Measurements from ENCODE around the gene B4GALT5.
"Not testable (repeated sequence)": the region's sequence is repeated elsewhere in the genome, so short reads cannot be mapped to it uniquely, and the experiment has no call there.

The B4GALT5 gene

GRCh38 chr20:49624988-49625387 lies 88.7 kb downstream of the B4GALT5 start:
- FAIRE-seq = not testable (repeated sequence)

DNA sequence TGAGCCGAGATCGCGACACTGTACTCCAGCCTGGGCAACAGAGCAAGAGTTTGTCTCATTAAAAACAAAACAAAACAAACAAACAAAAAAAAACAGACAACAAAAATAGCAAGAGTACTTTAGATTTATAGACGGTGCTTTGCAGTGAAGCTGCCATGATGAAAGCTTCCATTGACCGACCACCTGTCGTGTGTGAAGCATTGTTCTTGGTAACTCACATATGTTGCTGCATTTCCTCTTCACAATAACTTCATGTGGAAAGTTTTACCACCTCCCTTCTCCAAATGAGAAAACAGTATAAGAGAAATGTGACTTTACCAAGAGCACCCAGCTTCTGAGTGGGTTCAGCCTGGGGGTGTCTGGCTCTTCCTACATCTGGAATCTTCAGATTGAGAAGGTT lies 89.4 kb downstream of the B4GALT5 start:
- FAIRE-seq = no peak

GRCh38 chr20:49622243-49622642 lies 91.4 kb downstream of the B4GALT5 start:
- FAIRE-seq = no peak

DNA sequence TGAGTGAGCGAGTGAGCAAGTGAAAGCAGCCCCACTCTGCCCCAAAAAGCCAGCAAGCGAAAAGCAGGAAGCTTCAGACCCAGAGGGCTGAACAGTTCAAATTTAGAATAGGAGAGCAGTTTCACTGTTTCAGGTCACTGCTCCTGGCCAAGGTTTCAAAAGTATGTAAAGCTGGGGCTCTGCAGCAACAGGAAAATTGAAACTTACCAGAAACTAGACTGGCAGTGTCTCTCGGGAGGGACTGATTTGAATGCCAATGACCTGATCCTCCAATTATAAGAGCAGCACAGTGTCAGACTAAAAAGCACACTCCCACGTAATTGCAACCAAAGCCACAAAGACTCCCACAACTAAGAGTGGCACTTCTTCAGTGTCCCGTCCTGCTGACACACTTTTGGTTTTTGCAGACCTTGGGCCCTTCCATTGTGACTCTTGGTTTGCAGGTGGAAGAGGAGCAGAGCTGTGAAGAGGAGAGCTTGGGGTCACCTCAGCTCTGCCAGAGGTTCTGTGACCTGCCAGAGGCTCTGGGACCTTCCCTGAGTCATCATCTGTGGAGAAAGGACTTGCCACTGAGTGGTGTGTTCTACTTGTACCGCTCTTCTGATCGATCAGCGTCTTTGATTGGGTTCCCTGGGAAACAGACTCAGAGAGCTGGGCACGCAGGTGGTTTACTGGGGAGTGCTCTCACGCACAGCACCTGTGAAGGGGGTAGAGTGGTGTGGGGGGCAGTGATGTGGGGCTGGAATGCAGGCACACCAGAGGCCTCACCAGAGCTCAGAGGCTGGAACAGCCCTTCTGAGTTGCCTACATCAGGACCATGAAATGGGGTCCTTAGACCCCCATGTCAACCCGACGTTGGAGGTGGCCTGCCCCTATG lies 93.1 kb downstream of the B4GALT5 start:
- no peak for FAIRE-seq

DNA sequence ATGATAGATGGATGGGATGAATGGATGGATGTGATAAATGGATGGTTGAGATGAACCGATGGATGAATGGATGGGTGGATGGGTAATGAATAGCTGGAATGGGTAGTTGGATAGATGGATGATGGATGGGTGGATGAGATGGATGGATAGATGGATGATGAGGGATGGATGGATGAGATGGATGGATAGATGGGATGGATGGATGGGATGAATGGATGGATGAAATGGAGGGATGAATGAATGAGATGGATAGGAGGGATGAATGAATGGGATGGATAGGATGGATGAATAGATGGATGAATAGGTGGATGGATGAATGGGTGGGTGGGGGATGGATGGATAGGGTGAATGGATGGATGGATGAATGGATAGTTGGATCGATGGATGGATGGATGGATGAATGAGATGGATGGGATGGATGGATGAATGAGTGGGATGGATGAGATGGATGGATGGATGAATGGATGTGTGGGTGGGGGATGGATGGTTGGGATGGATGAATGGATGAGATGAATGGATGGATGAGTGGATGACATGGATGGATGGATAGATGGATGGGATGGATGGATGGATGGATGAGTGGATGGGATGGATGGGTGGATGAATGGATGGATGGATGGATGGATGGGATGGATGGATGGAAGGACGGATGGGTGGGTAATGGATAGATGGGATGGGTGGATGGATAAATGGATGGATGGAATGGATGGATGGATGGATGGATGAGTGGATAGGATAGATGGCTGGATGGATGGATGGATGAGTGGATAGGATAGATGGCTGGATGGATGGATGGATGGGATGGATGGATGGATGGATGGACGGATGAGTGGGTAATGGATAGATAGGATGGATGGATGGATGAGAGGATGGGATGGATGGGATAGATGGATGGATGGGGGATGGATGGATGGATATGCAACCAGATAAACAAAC lies 94.3 kb downstream of the B4GALT5 start:
- FAIRE-seq = no peak

- FAIRE-seq = no peak
These were observed 95.4 kb downstream of the B4GALT5 start for GRCh38 chr20:49618289-49618688.

- FAIRE-seq = not testable (repeated sequence)
These were observed 96.3 kb downstream of the B4GALT5 start for GRCh38 chr20:49617394-49617793.

DNA sequence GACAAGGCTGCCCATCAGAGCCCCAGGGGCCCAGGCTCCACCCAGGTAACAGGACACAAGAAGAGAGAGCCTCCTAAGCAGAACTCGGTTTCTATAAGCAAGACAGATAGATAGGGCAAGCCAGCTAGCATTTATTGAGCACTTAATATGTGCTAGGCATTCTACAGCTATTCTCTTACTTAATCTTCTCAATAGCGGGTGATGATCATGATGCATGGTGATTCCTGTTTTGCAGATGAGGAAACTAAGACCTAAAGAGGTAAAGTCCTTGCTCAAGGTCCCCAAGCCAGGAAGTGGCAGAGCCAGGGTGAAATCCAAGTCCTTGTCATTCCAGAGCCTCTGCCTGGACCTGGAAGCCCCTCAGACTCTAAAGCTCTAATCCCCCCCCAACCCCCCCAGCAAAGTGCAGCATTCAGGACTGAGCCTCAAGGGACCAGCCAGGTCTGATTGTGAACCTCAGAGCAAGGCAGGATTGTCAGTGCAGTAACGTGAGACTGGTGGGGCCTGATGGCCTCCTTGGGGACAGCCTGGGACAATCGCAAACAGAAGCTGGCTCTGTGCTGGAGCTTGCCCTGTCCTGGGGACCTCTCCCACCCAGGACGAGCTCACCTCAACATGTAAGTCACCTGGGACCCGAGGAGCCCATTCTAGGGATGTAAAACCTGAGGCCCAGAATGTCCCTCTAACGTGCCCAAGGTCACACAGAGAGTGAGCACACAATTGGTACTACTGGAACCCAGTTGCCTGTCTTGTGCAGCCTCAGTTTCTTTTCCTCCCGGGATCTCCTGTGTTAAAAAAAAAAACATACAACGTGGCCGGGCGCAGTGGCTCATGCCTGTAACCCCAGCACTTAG lies 97.3 kb downstream of the B4GALT5 start:
- FAIRE-seq = no peak

DNA sequence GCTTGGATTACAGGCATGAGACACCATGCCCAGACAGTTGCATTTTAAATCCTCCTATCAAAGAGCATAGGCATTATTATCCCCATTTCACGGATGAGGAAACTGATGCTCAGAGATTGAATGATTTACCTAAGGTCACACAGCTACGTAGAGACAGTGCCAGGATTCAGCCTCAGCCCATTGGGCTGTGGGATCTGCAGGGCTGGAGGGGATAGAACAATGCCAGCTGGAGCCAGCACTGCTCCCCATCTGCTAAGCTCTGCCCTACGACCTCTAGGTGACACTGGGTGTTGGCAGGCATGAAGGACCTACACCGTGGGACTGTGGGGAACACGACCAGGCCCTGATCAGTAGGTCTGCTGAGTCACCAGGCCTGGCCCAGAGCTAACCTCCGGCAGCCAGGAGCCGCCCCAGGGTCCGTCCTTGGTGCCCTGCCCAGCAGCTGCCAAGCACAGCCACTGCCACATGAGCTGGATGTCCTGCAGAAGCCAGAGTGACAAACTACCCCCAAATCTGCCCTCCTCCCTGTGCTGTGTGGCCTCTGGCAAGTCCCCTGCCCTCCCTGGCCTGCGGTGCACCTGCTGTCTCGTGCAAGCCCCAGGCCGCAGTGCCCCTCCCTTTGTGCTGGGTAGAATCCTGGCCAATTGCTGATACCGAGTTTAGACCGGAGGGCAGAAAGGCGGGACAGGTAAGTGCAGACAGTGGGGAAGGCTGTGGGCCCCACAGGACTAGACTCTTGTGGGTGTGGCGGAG lies 98.1 kb downstream of the B4GALT5 start:
- no peak for FAIRE-seq

DNA sequence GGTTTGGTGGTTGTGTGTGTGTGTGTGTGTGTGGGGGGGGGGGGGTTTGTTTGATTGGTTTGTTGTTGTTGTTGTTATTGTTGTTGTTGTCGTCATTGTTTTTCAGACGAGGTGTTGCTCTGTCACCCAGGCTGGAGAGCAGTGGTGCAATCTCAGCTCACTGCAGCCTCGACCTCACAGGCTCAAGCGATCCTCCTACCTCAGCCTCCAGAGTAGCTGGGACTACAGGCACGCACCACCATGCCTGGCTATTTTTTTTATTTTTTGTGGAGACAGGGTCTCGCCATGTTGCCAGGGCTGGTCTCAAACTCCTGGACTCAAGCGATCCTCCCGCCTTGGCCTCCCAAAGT lies 98.7 kb downstream of the B4GALT5 start:
- FAIRE-seq = not testable (repeated sequence)

DNA sequence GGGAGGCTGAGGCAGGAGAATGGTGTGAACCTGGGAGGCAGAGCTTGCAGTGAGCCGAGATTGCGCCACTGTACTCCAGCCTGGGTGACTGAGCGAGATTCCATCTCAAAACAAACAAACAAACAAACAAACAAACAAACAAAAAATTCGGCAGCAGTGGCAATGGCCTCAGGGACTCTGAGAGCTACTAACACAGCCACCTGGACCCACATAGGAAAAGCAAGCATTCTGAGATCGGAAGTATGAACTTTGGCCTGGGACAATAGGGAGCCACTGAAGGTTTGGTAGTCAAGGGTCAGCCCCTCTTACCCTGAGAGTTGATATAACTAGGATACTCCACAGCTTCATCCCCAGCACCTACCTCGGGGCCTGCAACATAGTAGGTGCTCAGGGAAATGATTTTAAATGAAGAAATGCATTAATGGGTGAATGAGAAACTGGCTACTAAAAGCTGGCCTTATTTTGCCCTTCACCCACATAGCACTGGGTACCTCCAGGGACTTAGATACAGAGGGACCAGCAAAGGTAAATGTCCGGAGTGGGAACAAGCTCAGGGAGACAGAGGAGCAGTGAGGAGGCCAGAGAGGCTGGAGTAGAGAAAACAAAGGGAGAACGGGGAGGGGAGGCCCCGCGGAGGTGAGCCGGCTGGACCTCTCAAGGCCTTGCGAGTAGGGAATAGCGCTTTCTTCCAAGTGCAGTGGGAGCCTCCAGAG lies 99.2 kb downstream of the B4GALT5 start:
- FAIRE-seq = no peak

DNA sequence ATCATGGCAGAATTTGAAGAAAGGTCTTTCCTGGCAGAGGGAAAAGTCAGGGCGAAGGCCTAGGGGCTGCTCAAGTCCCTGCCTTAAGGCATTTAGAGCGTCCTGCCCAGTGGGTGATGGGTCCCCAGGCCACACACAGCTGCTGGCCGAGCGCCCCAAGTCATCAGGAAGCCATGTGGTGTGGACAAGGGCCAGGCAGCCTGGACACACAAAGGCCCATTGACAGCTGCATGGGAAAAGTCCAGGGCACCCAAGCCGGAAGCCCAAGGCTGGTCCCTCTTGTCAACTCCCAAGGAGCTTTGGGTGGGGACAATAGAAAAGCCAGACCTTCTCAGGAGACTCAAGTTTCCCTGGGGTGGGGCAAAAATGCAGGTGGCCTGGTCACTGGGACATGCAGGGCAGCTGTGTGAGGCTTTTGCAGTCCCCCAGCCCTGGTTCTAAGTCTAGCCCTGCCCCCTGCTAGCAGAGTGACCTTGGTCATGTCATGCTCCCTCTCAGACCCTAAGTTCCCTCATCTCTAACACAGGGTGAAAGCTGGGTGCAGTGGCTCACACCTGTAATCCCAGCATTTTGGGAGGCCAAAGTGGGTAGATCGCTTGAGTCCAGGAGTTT lies 101.4 kb downstream of the B4GALT5 start:
- no peak for FAIRE-seq

GRCh38 chr20:49611539-49612126 lies 102.0 kb downstream of the B4GALT5 start:
- FAIRE-seq = not testable (repeated sequence)

DNA sequence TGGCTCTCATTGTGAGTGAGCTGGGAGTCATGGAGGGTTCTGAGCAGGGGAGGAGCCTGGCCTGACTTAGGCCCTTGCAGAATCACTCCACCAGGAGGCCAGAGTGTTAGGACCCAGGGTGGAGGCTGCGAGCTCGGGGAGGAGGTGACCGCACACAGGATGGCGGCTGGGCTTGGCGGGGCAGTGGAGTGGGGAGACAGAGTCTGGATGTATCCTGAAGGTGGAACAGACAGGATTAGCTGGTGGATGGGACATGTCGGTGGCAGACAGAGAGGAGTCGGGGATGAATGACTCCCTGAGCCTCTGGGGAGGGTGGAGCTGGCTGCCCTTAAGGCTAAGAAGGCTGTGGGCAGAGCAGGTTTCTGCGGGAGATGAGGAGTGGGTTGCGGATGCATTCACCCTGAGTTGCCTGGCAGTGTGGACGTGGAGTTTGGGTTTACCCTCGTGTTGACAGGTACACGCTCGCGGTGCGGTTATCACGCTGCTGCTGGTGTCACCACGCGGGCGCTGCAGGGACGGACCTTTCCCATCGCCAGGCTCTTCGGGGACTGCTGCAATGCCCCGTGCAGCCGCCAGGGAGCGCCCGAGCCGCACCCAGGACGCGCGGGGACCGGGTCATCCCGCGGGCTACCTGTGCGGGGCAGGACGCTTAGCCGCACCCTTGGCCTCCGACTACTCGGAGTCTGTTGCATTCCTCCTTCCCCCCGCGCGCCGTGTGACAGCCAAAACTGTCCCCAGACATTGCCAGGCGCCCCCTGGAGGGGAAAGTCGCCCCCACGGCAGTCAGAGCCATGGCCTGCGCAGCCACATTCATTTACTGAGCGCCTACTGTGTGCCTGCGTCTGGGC lies 102.8 kb downstream of the B4GALT5 start:
- no peak for FAIRE-seq

DNA sequence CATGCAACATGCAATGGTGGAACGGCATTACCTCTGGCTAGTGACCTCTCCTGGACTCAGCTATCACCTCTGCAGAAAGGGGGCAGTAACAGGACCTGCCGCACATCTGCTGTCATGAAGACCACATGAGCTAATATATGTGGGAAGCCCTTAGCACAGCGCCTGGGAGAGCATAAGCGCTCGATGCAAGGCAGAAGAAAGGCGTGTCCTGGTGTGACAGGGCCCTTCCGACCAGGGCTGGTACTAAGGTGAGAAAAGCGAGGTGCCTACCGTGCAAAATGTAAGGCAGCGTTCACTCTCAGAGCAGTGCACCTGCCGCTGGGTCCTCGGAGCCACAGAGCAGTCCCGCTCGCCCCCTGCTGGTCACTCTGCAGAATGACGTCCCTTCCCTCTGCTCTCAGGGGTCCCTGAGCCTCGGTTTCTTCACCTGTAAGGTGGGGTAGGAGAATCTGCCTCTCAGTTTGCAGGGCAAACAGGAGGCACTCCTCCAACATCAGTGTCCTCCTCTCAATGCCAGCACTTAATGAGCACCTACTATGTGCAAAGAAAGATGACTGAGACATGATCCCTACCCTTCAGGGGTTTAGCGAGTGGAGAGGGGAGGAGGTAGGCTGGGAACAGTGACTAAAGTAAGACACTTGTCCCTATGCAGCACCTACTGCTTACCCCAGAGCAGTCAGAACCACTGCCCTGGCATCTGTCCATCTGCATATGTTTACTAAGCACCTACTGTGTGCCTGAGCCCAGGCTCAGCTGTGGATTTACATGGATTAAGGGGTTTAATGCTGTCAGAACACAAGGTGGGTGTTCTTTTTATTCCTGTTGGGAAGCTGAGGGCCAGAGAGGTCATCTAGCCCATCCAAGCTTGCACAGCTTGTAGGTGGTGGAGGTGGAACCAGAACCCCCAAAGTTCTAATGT lies 104.7 kb downstream of the B4GALT5 start:
- FAIRE-seq = no peak

- FAIRE-seq = no peak
These were observed 106.1 kb downstream of the B4GALT5 start for GRCh38 chr20:49607568-49607967.

GRCh38 chr20:49603209-49603627 lies 110.5 kb downstream of the B4GALT5 start:
- no peak for FAIRE-seq
